ENCODE data around the gene RTKN. TPM values are rescaled to one million over a fixed set of nuclear protein-coding genes. Genes with fewer than 3 reads are reported as not detected.

RTKN gene
- total RNA-seq, 1 experiment from 2014 or later = 87.1 TPM

- H3K36me3 Mint-ChIP-seq (ENCODE audit: insufficient read depth in 1 of 3, low read depth in 3 of 3) = peaks cover 32 to 66% (median 63%) of the 10 kb centered on the region in 3 experiments
- peak overlapping the region in 1 of 2 experiments; percentile 13; a peak in 1 of 5 replicates for H3K4me3 Mint-ChIP-seq
- Histone ChIP-seq H3K4me1 (ENCODE audit: insufficient read depth, low read length) (no peaks in the 10 kb centered on the region), H2AK5ac (ENCODE audit: insufficient read length, low read length) (no peak overlapping the region), H2BK20ac (ENCODE audit: low read depth, low read length, poor library complexity, severe bottlenecking) (no peak overlapping the region), H3K4me2 (ENCODE audit: insufficient read depth, insufficient read length, low read length) (no peak overlapping the region), H2BK120ac (ENCODE audit: low read depth, low read length, poor library complexity, severe bottlenecking) (no peak overlapping the region), H2BK12ac (ENCODE audit: insufficient read length, low read depth, low read length) (no peak overlapping the region), H3K23ac (ENCODE audit: insufficient read length, low read depth, low read length) (no peak overlapping the region), H2BK15ac (ENCODE audit: low read depth, low read length) (no peak overlapping the region), H4K5ac (ENCODE audit: insufficient read length, low read depth, low read length) (no peak overlapping the region), H3K56ac (ENCODE audit: insufficient read length, low read depth, low read length) (no peak overlapping the region), H3K23me2 (ENCODE audit: insufficient read length, low read depth, low read length, poor library complexity, severe bottlenecking) (peaks cover 9% of the 10 kb centered on the region), H3K79me2 (ENCODE audit: insufficient read depth, low read length) (no peaks in the 10 kb centered on the region), H3K18ac (ENCODE audit: insufficient read length, low read depth, low read length) (no peak overlapping the region), H3T11ph (ENCODE audit: low read length) (no peak overlapping the region), H3K14ac (ENCODE audit: insufficient read depth, low read length) (no peak overlapping the region), H4K20me1 (ENCODE audit: control insufficient read depth, insufficient read depth, insufficient read length) (no peaks in the 10 kb centered on the region), H3K27me3 (ENCODE audit: insufficient read depth, low read length) (no peaks in the 10 kb centered on the region), H3K27ac (ENCODE audit: insufficient read length, low read depth, low read length) (no peak overlapping the region), H4K91ac (ENCODE audit: insufficient read length, low read depth, low read length) (no peak overlapping the region), H2BK5ac (ENCODE audit: insufficient read length, low read length) (no peak overlapping the region), H4K8ac (replicated peaks; ENCODE audit: insufficient read length, low read depth, low read length) (no peak overlapping the region), H3K79me1 (ENCODE audit: insufficient read depth, low read depth, low read length, poor library complexity, severe bottlenecking) (no peaks in the 10 kb centered on the region), H3K9ac (ENCODE audit: extremely low read depth, insufficient read length, low read length) (no peak overlapping the region), H2AFZ (ENCODE audit: low read length) (no peak overlapping the region), H3K4ac (ENCODE audit: low read depth, low read length) (no peak overlapping the region), H3K9me3 (ENCODE audit: control insufficient read depth, low read depth, low read length) (no peaks in the 10 kb centered on the region)
- DNase-seq = no peak
- H3K4me1 Mint-ChIP-seq = peaks cover 11 to 14% of the 10 kb centered on the region in 2 experiments
- H3K27ac Mint-ChIP-seq = peak overlapping the region; percentile 44 to 88 (median 76); a peak in 4 of 7 replicates
- H3K9me3 Mint-ChIP-seq = no peaks in the 10 kb centered on the region; a peak in 2 of 5 replicates
- no CpG with 5 or more reads among the region's 7 CpGs for WGBS (ENCODE audit: extremely low coverage, insufficient read length, low lambda C conversion rate)
- no peak for TF ChIP-seq CTCF (conservative IDR thresholded peaks at IDR 0.05)
- H3K27me3 Mint-ChIP-seq (ENCODE audit: low read depth) = peaks cover 18% of the 10 kb centered on the region
Measured at GRCh38 chr2:74425523-74425922, 16.2 kb downstream of the RTKN start.
